ENCODE data around the gene DISC1.
"Not testable (repeated sequence)": the region's sequence is repeated elsewhere in the genome, so short reads cannot be mapped to it uniquely, and the experiment has no call there.

Gene DISC1

DNA sequence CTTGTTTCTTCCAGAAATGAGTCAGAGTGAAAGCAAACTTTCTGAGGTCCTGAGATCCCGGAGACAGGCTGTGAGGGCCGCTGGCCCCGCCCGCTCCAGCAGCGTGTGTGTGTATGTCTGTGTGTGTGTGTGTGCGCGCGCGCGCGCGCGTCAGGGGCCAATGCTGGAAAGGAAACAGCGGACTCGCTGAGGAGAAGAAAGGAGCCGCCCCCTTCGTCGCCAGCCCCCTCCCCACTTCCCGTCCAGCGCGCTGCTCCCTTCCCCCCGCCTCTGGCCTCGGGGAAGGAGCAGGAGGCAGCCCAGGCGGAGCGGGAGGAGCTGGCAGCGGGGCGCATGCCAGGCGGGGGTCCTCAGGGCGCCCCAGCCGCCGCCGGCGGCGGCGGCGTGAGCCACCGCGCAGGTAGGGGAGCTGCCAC is at the start of gene DISC1:
DISC1 (plus strand) TSS at position 256 of the 416 bp plus-strand sequence; CDS start at position 334, 78 bp downstream.
- peak; percentile 92 for DNase-seq

DNA sequence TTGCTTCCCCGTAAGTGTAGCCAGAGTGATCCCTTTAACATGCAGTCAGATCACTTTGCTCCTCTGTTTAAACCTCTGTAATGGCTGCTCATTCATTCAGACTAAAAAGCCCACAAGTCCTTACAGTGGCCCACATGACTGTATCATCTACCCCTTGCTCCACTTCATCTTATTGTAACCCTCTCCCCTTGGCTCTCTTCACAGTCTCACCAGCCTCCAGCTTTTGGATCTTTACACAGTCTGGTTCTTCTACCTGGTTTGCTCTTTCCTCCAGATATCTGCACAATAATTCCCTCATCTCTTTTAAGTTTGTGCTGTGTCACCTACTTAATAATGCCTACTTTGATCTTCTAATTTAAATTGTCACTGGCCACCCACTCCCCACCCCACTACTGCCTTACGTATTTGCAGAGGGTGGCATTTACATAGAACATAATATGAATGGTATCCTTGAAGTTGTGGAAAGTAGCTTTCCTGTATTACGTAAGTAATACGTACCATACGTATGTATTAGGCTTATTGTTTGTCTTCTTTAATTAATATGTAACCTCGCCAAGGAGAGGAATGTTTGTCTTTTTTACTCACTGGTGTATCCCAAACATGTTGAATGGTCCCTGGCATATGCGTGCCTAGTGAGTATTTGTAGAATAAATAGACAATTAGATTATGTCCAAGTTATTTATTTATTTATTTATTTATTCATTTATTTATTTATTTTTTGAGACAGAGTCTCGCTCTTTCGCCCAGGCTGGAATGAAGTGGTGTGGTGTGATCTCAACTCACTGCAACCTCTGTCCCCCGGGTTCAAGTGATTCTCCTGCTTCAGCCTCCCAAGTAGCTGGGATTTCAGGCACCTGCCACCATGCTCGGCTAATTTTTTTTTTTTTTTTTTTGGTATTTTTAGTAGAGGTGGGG is 49.5 kb upstream of the DISC1 start:
- DNase-seq: no peak

DNA sequence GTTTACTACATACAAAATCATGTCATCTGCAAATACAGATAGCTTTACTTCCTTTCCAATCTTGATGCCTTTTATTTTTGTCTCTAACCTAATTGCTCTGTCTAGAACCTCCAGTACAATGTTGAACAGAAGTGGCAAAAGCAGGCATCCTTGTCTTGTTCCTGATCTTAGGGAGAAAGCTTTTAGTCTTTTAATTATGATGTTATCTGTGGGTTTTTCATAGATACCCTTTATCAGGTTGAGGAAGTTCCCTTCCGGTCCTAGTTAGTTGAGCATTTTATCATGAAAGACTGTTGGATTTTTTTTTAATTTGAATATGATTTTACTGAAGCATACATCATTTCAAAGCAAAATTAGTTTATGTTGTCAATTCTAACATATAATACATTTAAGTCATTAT is 45.7 kb upstream of the DISC1 start:
- DNase-seq: no peak

DNA sequence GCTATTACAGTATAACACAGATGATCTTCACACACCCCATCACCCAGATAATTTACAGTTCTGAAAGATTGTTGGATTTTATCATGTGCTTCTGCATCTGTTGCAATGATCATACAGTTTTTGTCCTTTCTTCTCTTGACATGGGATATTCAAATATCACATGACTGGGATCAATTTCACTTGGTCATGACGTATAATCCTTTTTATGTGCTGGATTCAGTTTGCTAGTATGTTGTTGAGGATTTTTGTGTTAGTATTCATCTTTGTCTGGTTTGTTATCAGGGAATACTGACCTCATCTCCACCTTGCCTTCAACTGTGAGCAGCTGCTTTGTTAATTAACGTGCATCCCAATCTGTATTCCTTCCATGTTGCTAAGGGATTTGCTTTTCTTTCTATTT is 44.7 kb upstream of the DISC1 start:
- no peak for DNase-seq

DNA sequence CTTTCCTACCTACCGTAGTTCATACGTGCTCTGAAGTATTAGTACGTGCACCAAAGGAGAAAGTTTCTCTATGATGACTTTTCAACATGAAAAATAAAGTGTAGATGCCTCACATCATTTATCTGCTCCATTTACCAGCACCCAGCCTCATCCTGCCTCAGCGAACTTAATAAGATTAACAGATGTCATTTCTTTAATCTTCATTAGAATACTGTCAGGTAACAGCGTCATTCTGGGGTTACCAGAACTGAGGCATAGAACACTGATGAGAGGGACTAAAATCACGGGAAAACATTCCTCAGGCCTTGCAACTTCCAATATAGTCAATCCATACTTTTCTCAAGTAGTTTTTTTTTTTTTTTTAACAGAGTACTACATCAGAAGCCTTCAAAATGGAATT is 43.2 kb upstream of the DISC1 start:
- no peak for DNase-seq

DNA sequence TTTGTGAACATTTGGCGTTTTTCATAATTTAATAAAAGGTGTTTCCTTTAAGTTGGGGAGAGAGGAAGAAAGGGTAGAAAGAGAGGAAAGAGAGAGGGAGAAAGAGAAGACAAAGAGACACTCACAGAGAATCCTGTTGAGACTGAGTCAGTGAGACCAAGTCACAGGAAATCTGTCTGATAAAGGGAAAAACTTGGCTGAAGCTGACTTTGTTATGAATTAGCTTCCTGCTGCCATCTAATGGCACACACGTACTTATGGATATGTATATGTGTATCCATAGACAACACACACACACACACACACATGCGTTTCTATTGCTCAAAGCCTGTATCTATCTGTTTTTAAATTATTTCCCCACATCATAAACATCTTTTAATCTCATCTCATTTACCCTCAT is 42.5 kb upstream of the DISC1 start:
- DNase-seq: peak; percentile 57

DNA sequence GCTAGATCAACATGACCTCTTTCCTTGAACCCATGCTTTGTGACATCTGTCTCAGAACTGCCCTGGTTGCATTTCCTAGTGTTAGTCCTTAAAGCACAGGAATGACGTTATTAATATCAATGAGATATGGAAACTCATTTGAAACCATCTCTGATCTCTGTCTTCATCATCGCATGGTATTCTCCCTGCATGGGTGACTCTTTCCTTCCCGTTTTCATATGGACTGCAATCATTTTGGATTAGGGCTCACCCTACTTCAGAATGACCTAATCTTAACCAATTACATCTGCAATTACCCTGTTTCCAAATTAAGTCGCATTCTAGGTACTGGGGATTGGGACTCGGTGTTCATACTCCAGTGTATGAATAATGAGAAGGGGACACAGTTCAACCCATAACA is 41.7 kb upstream of the DISC1 start:
- peak; percentile 61 for DNase-seq

DNA sequence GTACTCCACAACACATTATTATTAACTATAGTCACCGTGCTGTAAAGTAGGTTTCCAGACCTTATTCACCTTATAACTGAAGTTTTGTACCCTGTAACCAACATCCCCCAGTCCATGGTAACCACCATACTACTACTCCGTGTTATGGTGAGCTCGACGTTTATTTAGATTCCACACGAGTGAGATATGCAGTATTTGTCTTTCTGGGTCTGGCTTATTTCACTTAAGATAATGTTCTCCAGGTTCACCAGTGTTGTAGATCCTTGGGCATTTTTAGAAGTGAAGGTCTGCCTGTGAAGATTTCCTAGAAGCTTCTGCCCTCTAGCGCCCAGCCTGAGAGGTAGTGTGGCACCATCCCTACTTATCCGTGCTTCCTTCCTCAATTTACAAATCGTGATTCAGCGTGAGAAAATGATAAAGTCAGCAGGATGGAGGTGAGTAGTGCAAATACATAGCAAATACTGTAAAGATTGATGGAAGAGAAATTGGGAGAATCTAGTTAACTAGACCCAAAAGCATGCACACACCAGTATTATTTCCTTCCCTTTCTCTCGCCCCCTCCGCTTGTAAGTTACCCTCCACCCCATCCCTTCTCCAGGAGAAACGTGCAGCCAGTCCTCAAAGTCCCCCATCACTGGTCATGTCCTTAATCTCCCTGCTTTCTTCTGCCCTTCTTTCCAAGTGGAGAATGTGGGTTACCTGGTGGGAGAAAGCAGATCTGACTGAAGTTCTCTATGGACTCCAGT is 36.0 kb upstream of the DISC1 start:
- peak; percentile 77 for DNase-seq

DNA sequence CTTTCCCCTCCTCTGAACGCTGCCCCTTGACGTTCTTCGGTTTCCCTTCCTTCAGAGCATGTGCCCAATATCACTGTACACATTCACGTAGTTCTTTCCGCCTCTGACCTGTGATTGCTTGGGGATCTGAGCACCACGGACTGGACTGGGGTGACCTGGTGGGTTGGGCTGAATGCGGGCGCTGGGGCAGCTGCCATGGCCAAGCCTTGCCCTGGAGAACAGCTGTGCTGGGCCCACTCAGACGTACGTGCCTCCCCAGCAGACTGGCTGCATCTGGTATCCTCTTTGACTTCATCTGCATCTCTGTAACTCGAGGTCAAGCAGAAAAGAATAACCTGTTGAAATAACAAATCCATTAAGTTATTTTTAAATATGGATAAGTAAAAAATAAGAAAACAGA is 35.1 kb upstream of the DISC1 start:
- no peak for DNase-seq

DNA sequence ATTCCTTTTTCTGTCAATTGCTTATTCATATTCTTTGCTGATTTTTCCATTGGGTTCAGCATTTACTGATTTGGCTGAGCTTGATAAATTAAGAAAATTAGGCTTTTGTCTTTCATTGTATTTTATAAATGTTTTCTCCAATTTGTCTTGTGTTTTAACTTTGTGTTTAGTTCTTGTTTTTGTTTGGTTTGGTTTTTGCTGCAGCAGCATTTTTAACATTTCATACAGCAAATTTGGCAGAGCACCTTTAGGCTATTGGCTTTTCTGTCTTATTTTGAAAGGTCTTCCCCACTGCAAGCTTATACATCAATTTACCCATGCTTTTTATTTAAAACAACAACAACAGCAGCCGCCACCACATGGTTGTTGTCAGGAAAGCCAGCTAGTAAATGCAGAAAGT is 33.8 kb upstream of the DISC1 start:
- no peak for DNase-seq

DNA sequence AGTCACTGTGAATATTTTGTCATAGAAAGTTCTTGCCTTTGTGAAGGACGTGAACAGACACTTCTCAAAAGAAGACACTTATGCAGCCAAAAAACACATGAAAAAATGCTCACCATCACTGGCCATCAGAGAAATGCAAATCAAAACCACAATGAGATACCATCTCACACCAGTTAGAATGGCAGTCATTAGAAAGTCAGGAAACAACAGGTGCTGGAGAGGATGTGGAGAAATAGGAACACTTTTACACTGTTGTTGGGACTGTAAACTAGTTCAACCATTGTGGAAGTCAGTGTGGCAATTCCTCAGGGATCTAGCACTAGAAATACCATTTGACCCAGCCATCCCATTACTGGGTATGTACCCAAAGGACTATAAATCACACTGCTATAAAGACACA is 33.3 kb upstream of the DISC1 start:
- DNase-seq: not testable (repeated sequence)

DNA sequence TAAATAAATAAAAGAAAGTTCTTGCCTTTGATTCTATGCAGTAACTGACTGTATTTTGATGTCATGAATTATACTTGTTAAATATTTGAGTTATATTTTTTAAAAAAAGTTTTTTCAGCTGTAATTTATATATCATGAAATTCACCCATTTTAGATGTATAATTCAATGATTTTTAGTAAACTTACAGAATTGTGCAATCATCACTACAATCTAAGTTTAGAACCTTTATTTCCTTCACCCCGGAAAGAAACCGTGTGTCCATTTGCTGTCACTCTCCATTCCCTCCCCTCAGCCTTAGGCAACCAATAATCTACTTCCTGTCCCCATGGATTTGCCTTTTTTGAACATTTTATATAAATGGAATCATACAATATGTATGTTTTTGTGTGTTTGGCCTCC is 32.5 kb upstream of the DISC1 start:
- DNase-seq: no peak

DNA sequence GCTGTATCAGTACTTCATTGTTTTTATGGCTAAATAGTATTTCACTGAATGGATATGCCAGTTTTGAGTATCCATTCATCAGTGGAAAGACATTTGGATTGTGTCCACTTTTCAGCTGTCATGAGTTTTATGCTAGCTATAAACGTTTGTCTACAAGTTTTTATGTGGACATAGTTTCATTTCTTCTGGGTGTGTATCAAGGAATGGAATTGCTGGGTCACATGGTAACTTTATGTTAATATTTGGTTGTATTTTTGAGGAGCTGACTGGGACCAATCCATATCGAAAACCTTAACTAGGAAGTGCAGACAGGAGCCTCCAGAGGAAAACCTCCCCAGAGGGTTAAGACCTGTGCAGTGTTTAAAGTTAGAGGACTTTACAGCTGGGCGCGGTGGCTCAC is 31.8 kb upstream of the DISC1 start:
- no peak for DNase-seq

DNA sequence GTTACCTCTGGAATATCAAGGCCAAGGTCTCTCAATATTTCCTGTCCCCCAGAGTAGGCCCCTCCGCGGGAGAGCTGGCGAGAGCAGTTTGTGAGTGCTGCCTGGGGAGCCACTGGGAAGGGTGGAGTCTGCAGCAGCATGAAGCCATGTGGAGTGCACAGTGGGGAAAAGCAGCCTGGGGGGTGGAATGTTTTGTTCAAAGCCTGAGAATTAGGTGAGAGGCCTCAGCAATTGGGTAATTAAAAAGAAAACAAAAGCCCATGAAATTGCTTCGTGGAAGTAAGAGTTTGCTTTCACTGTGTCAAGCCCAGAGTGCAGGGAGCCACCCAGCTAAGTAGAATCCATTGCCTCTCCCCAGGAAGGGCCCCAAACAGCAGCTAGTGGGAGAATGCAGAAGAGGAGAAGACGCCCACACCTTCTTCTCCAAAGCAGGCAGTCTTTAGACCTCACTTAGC is 30.2 kb upstream of the DISC1 start:
- DNase-seq: peak; percentile 25

DNA sequence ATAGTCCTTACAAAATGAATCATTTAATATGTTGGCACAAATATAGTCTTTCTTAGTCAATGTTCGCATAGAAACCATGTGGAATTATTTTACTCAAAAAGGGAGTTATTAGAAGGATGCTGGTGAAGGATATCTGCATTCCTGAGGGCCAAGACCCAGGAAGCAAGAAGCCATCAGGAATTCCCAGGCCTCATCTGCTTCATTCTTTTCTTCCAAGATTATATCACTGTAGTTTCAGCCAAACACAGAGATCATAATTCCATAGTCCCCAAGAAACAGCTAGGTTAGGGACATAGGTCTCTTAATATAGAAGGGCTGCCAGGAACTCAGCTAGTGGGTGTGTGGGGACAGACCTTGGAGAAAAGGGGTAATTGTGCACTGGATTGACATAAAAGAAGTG is 28.6 kb upstream of the DISC1 start:
- no peak for DNase-seq

DNA sequence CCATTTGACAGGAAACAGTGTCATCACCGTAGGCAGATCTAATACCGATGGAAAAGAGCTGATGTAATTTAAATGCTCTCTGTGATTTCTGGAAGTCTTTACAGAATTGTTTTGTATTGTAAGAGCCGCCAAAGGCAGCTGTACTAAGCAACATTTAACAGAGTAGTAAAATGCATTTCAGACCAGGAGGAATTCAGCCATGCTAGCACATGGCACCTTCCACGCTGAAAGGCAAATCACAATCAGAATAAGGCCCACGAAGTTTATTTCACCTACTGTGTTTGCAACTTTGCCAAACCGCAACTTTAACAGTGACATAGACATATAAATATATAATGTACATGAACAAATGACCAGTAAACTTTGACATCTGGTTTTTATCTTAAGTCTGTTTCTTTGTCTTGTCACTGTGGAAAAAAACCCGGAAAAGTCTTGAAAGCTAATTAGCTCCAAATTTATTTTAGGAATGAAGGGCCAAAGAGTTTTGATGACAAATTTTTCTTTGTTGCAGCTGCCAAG is 26.1 kb upstream of the DISC1 start:
- DNase-seq: no peak

DNA sequence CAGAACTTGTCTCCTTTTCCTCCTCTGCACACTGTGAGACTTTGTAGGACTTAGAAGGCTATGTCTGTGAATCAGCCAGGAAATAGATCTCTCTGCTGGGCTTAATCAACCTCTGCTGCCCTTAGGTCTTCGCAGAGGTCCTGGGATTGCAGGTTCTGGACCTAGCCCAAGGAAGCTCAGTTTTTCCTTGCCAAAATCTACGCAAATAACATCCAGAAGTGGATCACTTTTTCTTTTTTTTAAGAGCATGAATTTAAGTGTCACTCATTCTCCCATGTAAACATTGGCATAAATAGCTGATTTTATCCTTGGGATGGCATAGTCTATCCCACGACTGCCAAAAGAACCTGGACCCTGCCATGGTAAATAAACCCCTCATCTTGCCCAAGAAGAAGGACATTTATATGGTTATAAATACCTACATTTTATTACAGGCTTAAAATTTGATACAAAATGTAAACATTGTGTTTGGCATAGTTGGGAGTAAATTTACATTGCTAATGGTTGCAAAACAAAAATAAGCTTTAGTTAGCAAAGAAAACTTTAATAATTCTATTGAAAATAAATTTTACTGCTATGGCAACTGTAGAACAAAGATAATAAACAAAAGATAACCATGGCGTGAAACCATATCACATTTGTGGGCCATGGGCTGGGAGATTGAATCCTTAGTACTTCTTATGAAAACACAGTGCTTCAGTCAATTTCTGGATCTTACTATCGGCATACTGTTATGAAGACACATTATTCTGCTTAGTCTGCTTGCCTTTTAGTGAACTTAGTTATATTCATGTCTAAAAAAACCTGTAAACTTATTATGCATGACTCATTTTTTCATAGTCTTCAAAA is 24.5 kb upstream of the DISC1 start:
- DNase-seq: no peak

DNA sequence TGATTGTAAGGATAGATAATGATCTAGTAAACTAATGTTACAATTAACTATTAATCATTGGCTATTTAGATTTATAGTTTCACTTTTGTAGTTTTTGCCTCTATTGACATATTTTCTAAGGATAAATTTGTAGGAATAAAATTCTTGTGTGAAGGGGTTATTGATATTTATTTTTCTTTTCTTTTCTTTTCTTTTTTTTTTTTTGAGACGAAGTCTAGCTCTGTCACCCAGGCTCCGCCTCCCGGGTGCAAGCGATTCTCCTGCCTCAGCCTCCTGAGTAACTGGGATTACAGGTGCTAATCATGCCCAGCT is 24.0 kb upstream of the DISC1 start:
- DNase-seq: no peak

DNA sequence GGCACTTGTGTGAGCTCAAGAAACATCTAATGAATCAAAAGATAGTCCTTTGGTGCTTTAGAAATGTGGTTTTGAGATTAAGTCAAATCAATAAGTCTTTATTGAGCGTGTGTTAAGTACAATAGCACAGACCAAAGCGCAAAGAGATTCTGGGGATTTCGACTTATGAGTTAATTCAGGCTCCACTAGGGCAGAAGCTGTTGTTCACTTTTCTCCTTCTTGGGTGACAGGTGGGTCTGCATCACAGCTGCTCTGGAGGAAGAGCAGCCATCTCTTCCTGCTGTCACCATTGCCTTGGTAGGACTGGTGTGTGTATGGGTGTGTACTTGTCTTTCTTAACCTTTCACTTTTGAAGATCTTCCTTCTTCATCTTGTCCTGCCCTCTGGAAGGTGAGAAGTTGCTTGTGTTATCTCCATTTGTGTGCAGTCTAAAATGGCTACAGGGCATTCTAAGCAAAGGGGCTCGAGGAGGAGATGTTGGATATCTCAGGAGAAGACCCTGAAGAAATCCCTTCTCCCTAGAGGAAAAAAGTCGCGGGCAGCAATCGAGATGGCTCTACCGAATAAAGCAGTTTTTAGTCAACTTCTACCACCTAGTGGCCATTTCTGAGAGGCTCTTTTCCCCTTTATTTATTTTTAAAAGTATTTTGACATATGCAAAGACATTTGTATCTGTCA is 22.9 kb upstream of the DISC1 start:
- peak; percentile 64 for DNase-seq

DNA sequence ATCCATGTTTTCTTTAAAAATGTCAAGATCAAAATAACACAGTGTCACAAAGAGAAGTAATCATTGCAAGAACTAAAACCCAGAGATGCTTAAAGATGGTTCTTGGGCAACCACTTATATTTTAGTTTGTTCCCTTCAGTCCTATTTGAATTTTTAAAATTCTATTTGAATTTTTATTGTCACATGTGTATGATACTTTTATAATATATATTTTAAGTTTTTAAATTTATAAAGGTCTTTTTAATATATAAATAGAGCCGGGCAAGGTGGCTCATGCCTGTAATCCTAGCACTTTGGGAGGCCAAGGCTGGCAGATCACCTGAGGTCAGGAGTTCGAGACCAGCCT is 22.3 kb upstream of the DISC1 start:
- DNase-seq: no peak

DNA sequence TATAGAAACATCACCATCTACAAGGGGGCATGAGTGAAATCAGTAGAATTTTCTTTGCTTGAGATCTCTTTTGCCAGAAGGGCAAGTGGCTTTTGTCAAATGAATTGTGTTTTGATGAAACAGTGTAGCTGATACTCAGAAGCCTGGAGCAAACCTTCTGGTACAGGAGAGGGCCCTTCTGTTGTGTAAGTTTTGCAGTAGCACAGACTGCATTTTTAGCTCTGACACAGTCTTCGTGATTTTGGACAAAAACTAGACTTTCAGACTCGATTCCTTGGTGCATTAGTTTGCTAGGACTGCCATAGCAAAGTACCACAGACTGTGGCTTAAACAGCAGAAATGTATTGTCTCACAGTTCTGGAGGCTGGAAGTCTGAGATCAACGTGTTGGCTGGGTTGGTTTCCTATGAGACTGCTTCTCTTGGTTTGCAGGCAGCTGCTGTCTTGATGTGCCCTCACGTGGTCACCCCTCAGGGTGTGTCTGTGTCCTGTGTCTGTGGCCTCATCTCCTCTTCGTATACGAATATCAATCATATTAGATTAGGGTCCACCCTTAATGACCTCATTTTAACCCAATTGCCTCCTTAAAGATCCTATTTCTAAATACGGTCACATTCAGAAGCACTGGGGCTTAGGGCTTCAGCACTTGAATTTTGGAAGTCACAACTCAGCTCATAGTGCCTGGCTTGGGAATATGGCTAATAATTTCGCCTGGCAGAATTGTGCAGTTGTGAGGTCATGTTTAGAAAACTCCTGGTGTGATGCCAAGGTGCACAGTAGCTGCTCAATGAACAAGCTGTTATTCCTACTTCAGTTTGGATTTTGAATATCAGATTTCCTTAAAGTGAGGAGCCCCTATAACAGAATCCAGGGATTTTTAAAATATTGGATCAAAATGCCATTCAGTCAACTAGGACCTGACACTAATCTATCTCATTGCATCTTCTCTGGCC is 21.2 kb upstream of the DISC1 start:
- DNase-seq: no peak
